Measurements from ENCODE around the gene BDH1.
"Not testable (repeated sequence)": the region's sequence is repeated elsewhere in the genome, so short reads cannot be mapped to it uniquely, and the experiment has no call there.

GRCh38 chr3:197571880-197572172 is 16.1 kb upstream of the BDH1 start:
- TF ChIP-seq CTCF (conservative IDR thresholded peaks at IDR 0.05 in 1 of 2, IDR thresholded peaks at IDR 0.05 in 1 of 2; ENCODE audit: extremely low read depth in 1 of 2, insufficient read depth in 1 of 2, low read depth in 1 of 2, low read length in 2 of 2); EZH2 (IDR thresholded peaks at IDR 0.05; ENCODE audit: borderline replicate concordance, low read length): not testable (repeated sequence)
